ENCODE measurements around the gene TUBB4A. TPM values are rescaled to one million over a fixed set of nuclear protein-coding genes. Genes with fewer than 3 reads are reported as not detected.

Gene TUBB4A
- total and polyA plus RNA-seq, 8 donors: 0.76 to 3.9 (median 0.89) TPM; not detected in 3

GRCh38 chr19:6467384-6467783 is 34.7 kb downstream of the TUBB4A start:
- no peak overlapping the region for H3K27ac ChIP-seq
- no peaks in the 10 kb centered on the region for H3K9me3 ChIP-seq
- no peak overlapping the region for H3K4me3 ChIP-seq
- H3K36me3 ChIP-seq: peaks cover 4 to 49% (median 24%) of the 10 kb centered on the region in 4 donors
- intact Hi-C loops (cut with DNase I; ENCODE audit: low total_unique reads): no loop called here
- peaks cover 4 to 32% (median 12%) of the 10 kb centered on the region in 4 donors for H3K4me1 ChIP-seq
- DNase-seq: no peak
- peaks cover 0 to 34% (median 13%) of the 10 kb centered on the region in 3 donors for H3K27me3 ChIP-seq
- TF ChIP-seq EP300 (IDR thresholded peaks at IDR 0.05) (no peak), POLR2A (IDR thresholded peaks at IDR 0.05) (no peak), CTCF (IDR thresholded peaks at IDR 0.05) (no peak), POLR2AphosphoS5 (IDR thresholded peaks at IDR 0.05) (no peak)
- 82 to 93% (median 86%) methylated on average over 8 of the region's 8 CpGs for WGBS, 5 donors

- peaks cover 4 to 32% (median 12%) of the 10 kb centered on the region in 4 donors for H3K4me1 ChIP-seq
- TF ChIP-seq CTCF (IDR thresholded peaks at IDR 0.05): no peak
- TF ChIP-seq EP300 (IDR thresholded peaks at IDR 0.05): no peak
- no peak for TF ChIP-seq POLR2AphosphoS5 (IDR thresholded peaks at IDR 0.05)
- TF ChIP-seq POLR2A (IDR thresholded peaks at IDR 0.05): no peak
- H3K4me3 ChIP-seq: no peak overlapping the region
- intact Hi-C loops (cut with DNase I; ENCODE audit: low total_unique reads): no loop called here
- DNase-seq: no peak
- peaks cover 0 to 34% (median 13%) of the 10 kb centered on the region in 3 donors for H3K27me3 ChIP-seq
- H3K36me3 ChIP-seq: peaks cover 4 to 49% (median 24%) of the 10 kb centered on the region in 4 donors
- 88 to 92% (median 92%) methylated on average over 7 to 21 of the region's 21 CpGs for WGBS, 5 donors
- H3K9me3 ChIP-seq: no peaks in the 10 kb centered on the region
- H3K27ac ChIP-seq: no peak overlapping the region
These were observed 35.4 kb downstream of the TUBB4A start for GRCh38 chr19:6466526-6467248.

GRCh38 chr19:6465663-6466062 is 36.4 kb downstream of the TUBB4A start:
- Histone ChIP-seq H3K4me3 (peak overlapping the region in 2 of 4 donors; percentile 39 to 71), H3K9me3 (no peaks in the 10 kb centered on the region), H3K27ac (peak overlapping the region in 2 of 5 donors; percentile 79 to 90), H3K27me3 (peaks cover 0 to 34% (median 13%) of the 10 kb centered on the region in 3 donors), H3K36me3 (peaks cover 4 to 43% (median 24%) of the 10 kb centered on the region in 4 donors), H3K4me1 (peaks cover 4 to 35% (median 16%) of the 10 kb centered on the region in 4 donors)
- 90 to 96% (median 94%) methylated on average over 8 of the region's 8 CpGs for WGBS, 5 donors
- intact Hi-C loops (cut with DNase I; ENCODE audit: low total_unique reads): no loop called here
- TF ChIP-seq CTCF (IDR thresholded peaks at IDR 0.05): no peak
- no peak for DNase-seq

GRCh38 chr19:6465006-6465405 is 37.1 kb downstream of the TUBB4A start:
- H3K27me3 ChIP-seq: peaks cover 0 to 34% (median 13%) of the 10 kb centered on the region in 3 donors
- TF ChIP-seq POLR2A (IDR thresholded peaks at IDR 0.05) (no peak), EP300 (IDR thresholded peaks at IDR 0.05) (no peak), CTCF (IDR thresholded peaks at IDR 0.05) (no peak), POLR2AphosphoS5 (IDR thresholded peaks at IDR 0.05) (no peak)
- peak; percentile 28 to 46 for DNase-seq
- intact Hi-C loops (cut with DNase I; ENCODE audit: low total_unique reads): no loop called here
- 20 to 40% (median 29%) methylated on average over 9 of the region's 9 CpGs for WGBS, 5 donors
- peak overlapping the region; percentile 39 to 71 (median 50) for H3K4me3 ChIP-seq
- peak overlapping the region; percentile 79 to 94 (median 90) for H3K27ac ChIP-seq
- no peaks in the 10 kb centered on the region for H3K9me3 ChIP-seq
- H3K36me3 ChIP-seq: peaks cover 4 to 41% (median 24%) of the 10 kb centered on the region in 4 donors
- H3K4me1 ChIP-seq: peaks cover 4 to 38% (median 17%) of the 10 kb centered on the region in 4 donors
